Tongue (tissue), 2 donors: ENCODE data around the gene CRABP2. TPM values are rescaled to one million over a fixed set of nuclear protein-coding genes. Genes with fewer than 3 reads are reported as not detected.
A peak's percentile ranks its signal among the peaks of the same experiment; 100 is the strongest.

Experiments
- DNase-seq: peaks from one replicate; pipeline ENCODE4 v3.0.0-alpha.2; 2015
- total RNA-seq: library from RNA; depleted of rRNA; stranded (reverse); fragments of >200 nt; gene quantifications from one replicate; pipeline ENCODE4 v1.2.3, GENCODE V29; 2014

Gene CRABP2
- total RNA-seq, 1 donor from 2014 or later = 53.1 TPM

DNA sequence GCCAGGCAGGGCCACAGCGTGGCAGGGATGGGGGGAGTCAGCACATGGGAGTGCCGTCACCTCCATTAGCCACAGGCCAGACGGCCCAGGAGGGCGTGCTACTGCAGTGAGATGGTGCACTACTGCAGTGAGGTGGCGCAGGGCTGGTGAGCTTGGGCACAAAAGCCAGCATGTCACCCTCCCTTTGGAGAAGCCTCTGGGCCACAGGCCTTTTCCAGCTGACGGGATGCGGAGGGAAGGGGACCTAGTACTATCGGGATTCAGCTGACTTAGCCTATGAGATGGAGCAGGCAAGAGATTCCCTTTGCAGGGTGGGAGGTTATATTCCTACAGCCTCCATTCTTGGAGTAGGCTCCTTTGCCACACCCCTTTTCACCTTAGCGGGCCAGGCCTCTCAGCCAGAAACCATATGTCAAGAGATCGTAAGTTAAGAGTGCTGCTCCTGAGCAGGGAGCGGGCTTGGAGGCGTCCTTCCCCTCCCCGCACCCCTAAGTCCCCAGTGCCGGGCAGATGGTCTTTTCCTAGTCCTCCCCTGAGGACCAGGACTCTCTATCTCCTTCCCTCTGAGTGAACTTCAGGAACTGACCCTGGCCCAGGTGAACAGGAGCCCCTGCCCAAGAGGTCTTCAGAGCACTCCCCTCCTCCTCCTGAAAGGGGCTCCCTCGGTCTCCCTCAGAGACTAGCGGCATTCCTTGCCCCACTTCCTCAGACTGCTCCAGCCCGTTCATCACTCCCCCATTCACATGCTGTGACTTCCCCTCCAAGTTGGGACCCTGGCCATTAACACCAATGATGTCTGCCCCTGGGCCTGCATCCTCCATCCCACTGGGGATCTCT is 36.4 kb downstream of the CRABP2 start:
- DNase-seq = peak; percentile 45

DNA sequence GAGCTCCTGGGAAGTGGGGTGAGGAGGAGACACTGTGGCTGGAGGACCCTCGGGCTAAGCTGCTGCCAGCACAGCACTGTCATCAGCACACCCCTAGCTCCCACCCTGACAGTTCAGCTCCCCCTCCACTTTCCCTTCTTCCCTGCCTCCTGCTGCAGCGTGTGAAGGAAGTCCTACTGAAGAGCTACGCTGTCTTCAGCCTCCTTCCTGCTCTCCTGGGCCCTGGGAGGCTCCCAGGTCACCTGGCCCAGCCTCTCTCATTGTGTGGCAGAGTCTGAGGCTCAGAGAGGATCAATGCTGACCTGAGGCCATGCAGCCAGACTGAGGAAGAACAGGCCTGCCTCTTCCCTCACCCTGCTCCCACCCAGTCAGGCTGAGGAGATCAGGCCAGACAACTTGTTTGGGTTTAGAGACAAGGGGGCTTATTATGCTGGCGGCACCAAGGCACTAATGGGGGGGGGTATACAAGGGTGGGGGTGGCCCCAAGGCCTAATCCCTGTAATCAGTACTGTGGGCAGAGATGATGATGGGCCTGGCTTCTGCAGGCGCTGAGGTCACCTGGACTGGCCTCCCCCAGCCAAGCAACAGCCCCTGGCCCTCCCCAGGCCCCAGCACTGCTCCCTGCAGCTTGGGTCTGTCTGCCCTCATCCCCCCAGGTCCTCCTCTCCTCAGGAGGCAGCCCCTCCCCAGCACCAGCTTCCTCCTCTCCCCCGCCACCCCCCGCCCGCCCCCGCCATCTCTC is 37.2 kb downstream of the CRABP2 start:
- peak; percentile 22 for DNase-seq

GRCh38 chr1:156667610-156667967 is 37.8 kb downstream of the CRABP2 start:
- DNase-seq = peak; percentile 96

DNA sequence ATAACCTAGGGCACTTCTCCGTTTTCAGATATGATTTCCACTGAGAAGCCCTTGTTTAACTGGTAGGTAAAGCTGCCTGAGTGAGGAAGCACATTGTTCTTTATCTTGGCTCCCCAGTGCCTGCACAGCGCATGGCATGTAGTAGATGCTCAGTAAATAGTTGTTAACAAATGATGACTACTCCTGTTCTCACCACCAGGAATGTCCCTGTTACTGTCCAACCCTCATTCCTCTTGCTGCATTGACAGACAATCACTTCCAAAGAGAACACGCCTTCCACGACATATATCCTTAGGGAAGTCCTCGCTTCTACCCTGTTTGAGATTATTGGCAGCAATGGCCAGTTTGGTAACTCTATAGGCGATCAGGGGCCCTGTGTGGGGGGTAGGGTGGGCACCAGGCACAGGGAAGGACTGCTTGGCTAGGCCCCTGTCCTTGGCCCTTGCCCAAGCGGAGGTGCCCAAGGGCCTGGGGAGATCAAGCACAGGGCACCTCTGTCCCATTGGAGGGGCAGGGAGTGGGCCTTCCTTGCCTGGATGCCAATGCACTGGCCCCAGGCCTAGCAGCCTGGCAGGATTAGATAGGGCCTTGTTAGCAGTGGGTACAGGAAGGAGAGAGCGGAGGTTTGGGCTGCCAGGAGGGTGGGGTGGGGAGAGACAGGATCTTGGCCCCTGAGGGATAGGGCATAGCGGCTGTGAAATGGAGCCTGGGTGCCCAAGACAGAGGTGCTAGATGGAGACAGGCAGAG is 38.3 kb downstream of the CRABP2 start:
- peak; percentile 46 for DNase-seq

- DNase-seq = no peak
Measured at GRCh38 chr1:156665539-156665938, 39.8 kb downstream of the CRABP2 start.

DNA sequence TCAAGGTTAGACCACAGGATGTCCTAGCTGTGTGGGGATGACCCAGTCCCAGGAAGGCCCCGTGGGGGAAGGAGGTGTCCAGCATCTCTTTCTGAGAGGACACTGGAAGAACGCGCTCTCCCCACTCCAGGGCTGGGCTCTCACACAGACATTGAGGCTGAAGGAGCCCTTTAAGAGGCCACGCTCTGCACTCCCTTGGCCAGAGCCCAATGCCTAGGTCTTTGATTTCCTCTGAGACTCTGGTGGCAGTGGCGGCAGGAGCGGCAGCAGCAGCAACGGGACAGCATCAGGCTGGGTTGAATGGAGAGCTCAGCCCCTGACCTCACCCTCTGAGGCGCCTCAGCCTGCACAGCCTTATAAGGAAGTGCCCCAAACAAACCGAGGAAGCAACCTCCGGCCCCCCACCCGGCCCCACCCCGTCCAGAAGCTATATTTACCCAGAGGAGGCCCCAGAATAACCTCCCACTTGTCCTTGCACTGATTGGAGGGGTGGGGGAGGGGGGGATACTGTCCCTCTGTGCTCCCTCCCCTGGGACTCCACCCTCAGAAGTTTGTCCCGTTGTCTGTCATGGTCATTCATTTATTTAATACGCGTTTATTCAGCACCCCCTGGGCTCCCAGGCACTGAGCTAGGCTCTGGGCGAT is 40.5 kb downstream of the CRABP2 start:
- peak; percentile 83 for DNase-seq

DNA sequence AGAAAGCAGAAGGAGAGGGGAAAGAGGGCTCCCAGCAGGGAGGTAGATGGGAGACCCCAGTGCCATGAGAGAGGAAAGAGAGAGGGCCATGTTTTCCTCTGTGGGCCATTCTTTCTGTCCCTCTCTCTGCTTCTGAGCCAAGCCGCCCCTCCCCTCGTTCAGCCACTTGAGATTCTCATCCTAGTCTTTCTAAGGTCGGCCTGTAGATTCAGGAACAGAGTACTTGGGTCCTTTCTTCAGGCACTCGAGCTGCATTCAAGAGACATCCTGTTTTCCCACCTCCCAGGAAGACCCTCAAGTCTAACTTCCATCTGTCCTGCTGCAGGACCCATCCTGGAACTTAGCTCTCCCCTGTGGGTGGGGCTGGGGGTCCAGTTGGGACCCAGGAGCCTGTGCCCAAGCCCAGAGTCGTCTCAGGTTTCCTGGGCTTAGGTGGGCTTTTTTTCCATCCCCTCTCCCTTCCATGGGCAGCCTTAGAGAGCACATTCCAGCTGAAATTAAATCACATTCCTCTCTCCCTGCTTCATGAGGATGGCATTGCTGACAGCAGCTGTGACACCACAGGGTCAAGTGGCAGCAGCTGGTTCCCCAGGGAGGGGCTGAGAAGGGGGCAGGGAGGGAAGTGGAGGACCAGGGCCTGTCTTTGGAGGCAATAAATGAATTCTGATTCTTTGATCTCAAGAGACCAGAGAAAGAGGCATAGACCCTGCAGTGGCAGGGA is 41.2 kb downstream of the CRABP2 start:
- peak; percentile 93 for DNase-seq

DNA sequence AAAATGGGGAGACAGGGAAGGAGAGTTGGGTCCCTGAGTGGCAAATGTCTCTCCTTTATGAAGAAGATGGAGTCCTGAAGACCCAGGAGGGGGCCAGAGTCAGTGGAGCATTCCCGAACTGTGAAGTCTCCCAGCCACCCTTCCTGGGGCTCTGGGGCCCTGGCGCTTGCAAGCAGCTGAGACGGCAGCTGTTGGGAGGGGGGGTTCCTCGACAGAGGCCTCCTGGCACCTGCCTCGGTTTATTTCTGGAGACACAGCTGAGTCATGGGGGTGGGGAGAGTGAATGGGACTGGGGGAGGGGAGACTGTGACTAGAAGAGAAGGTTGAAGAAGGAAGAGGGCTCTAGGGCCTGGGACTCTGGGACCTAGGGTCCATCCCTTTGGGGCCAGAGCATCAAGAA is 42.2 kb downstream of the CRABP2 start:
- peak; percentile 96 for DNase-seq

GRCh38 chr1:156662800-156663055 is 42.7 kb downstream of the CRABP2 start:
- no peak for DNase-seq

- DNase-seq = peak; percentile 43
Measured at GRCh38 chr1:156662005-156662799, 43.2 kb downstream of the CRABP2 start.

GRCh38 chr1:156660752-156661112 is 44.7 kb downstream of the CRABP2 start:
- no peak for DNase-seq

GRCh38 chr1:156659988-156660751 is 45.2 kb downstream of the CRABP2 start:
- peak; percentile 98 for DNase-seq

- no peak for DNase-seq
Measured at GRCh38 chr1:156659661-156659987, 45.8 kb downstream of the CRABP2 start.

GRCh38 chr1:156658945-156659574 is 46.3 kb downstream of the CRABP2 start:
- DNase-seq = no peak

DNA sequence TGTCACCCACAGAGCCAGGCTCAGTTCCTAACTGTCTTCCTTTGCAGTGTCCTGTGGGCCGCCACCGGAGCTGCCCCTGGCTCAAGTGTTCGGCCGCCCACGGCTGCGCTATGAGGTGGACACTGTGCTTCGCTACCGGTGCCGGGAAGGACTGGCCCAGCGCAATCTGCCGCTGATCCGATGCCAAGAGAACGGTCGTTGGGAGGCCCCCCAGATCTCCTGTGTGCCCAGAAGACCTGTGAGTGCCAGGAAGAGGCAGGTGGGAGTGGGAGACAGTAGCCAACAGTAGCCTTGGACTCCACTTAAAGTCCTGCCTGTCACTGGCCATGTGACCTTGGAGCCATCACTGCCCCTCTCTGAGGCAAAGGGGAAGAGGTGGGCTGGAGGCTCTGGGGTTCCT is 46.9 kb downstream of the CRABP2 start:
- DNase-seq = no peak

DNA sequence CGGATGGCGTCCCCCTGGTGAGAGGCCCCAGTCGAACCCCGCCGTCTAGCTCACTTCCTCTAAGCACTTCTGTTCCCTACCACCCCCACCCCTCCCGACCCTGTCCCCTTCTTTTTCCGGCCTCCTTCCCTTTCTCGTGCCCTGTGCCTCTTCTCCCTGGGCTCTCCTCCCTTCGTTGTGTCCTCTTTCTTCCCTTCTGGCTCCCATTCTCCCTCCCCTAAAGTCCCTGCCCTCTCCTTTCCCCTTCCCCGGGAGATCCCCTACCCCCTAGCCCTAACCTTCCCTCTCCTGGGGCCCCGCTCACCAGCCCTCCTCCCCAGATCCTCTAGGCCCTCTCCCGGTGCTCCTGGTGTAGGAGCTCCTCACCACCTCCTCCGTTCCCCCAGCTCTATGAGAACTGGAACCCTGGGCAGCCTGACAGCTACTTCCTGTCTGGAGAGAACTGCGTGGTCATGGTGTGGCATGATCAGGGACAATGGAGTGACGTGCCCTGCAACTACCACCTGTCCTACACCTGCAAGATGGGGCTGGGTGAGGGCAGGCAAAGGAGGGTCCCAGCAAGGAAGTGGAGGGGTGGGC is 47.6 kb downstream of the CRABP2 start:
- no peak for DNase-seq

GRCh38 chr1:156656806-156657740 is 48.3 kb downstream of the CRABP2 start:
- DNase-seq = peak; percentile 79

DNA sequence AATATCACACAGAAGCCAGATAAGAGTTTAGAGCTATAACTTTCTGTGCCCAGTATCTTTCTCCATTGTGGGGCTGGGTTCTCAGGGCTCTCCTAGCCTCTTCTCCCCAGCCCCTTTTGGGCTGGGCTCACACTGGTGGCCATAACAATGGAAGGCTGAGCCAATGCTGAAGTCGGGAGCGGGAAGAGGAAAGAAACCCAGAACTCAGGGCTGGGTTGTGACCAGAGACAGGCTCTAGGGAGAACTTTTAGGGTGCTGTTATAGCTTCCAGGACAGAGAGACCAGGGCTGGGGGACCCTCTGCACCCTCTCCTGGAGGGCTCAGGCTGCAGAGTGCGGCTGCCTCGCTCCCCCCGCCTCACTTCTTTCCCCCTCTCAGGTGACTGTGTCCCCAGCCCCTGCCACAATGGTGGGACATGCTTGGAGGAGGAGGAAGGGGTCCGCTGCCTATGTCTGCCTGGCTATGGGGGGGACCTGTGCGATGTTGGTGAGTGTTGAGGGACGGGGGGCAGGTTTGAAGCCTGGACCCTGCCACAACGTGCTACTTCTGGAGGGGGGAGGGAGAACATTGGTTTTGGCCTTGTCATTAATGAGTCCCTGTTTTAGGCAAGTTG is 49.4 kb downstream of the CRABP2 start:
- no peak for DNase-seq
